Right forelimb (tissue), 1 donor: Measurements from ENCODE around the gene ZNF791.
A peak's percentile ranks its signal among the peaks of the same experiment; 100 is the strongest.
"Not testable (repeated sequence)": the region's sequence is repeated elsewhere in the genome, so short reads cannot be mapped to it uniquely, and the experiment has no call there.

Experiments
- DNase-seq: peaks from one replicate; pipeline ENCODE4 v3.0.0-alpha.2; 2018

ZNF791 gene

DNA sequence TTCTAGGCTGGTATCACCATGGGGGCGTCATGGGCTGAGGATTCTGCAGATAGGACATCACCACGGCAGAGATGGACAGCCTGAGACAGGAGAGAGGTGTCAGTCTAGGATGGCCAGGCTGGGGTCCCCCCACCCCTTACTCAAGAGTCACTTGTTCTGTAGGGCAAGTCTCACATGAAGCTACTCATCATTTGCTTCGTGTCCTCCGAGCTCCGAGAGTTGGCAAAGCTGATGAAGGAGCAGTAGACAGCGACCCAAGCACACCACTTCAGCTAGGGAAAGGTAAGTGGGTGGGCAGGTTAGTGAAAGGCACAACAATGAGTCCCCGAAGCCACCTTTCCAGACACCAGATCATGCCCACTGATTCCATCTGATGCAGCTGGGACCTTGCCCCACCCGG is 57.6 kb downstream of the ZNF791 start:
- no peak for DNase-seq

DNA sequence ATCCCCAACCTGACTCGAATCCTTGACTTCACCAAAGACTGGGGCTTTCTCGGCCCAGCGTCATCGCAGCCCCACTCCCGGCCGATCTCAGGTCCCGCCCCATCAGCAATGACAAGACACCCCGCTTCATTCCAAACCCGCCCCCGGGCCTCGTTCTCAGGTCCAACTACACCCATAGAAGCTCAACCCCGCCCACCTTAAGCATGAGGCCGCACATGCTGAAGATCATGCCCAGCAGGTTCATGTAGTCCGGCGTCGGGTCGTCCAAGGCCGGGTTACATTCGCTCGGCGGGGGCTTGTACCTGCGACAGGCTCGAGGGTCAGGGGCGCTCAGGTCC is 58.2 kb downstream of the ZNF791 start:
- peak; percentile 72 for DNase-seq

DNA sequence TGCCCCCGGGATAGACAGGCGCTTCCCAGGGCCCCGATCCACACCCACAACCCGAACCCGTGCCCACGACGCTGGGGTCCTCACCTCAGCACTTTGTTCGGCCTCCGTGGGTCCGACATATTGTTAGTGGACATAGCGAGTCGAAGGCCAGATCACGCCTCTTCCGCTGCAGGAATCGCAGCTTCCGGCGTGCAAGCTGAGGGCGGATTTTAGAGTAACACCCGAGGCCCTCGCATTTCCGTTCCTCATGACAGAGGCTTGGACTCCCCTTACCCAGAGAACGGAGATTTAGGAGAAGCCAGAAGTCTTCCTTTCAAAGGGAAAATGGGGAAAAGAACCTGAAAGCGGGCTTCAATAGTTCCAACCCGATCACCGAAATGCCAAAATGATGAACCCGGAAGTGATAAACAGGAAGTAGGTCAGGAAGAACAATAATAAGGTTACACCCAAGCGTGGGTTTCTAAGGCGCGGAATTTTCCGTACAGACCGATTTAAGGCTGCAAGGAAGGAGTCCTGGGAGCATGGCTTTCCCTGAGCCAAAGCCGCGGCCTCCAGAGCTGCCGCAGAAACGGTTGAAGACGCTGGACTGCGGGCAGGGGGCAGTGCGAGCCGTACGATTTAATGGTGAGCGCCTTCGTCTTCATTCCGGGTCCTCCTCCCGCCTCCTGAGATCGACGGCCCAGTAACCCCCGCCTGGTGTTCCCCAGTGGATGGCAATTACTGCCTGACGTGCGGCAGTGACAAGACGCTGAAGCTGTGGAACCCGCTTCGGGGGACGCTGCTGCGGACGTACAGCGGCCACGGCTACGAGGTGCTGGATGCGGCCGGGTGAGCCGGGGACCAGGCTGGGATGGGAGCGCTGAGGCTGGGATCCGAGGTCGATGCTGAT is 58.8 kb downstream of the ZNF791 start:
- peak; percentile 90 for DNase-seq

DNA sequence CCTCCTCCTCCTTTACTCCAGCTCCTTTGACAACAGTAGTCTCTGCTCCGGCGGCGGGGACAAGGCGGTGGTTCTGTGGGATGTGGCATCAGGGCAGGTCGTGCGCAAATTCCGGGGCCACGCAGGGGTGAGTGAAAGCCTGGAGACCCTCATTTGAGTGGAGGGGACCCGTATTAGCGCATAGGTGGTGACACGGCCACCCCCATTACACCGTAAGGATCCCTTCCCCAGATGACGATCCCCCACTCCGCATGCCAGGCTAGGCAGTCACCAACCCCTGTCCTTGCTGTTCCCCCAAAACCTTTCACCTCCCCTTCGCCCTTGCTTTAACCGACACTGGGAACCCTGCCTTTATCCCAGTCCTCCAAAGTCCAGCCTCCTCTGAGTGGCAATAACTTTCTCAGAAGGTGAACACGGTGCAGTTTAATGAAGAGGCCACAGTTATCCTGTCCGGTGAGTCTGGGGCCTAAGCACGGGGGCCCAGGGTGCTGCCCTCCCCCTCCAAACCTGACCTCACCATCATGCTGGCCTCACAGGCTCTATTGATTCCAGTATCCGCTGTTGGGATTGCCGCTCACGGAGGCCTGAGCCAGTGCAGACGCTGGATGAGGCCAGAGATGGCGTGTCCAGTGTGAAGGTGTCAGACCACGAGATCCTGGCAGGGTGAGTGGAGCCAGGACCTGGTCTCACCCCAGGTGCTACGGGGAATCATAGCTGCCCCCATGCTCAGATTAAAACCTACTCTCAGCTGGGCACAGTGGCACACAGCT is 59.6 kb downstream of the ZNF791 start:
- no peak for DNase-seq

DNA sequence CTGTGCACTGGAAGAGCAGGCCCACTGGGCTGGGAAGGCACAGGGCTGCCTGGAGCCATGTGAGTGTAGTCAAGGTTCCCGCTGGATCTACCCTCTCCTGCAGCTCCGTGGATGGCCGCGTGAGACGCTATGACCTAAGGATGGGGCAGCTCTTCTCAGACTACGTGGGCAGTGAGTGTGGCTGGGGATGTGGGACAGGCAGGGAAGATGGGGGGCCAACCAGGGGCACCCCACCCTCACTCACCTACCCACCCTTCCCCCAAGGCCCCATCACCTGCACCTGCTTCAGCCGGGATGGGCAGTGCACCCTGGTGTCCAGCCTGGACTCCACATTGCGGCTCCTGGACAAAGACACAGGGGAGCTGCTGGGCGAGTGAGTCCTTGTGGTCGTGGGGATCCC is 62.0 kb downstream of the ZNF791 start:
- no peak for DNase-seq

DNA sequence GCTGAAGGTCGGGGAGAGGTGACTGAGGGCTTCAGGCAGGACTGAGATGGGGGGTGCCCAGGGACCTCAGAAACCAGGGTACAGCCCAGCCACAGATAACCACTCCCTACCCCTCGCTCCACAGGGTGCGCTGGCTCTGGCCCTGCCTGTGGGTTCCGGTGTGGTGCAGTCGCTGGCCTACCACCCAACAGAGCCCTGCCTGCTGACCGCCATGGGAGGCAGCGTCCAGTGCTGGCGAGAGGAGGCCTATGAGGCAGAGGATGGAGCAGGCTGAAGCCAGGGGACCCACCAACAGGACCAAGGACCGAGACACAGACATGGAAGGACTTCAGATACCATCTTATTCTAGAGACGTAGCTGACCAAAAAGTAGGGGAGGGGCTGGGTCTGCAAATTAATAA is 64.7 kb downstream of the ZNF791 start:
- DNase-seq: no peak

DNA sequence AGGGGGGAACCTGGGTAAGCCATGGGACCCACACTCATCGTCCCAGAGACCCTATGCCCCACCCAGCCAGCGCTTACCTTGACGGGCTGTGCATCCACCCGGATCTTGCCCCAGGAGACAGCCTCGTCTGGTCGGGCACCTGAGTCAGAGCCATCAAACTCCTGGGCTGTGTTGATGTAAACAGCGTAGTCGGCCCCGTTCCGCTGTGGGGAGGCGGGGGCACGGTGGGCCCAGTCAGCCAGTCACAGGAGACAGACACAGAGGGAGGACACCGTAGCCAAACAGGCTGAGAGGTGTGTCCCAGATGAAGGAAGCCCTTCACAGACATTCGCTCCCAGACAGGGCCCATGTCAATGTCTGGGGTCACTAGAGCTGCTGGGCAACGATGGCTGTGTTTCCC is 65.2 kb downstream of the ZNF791 start:
- no peak for DNase-seq

DNA sequence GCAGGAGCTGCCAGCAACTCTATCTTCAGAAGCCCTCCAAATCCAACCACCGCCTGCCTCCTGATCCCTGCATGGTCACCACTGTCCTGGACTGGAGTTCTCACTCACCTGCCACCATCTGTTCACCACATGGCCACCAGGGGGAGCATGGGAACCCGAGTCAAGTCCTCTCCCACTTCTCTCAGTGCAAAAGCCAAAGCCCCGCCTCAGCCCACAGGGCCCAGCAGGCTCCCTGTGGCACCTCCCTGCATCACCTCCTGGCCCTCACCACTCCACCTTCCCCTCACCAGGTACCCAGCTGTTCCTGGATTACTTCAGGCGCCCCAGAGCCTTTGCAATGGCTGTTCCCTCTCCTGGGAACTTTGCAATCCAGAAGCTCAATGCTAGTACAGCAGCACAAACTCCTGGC is 65.7 kb downstream of the ZNF791 start:
- peak; percentile 88 for DNase-seq

DNA sequence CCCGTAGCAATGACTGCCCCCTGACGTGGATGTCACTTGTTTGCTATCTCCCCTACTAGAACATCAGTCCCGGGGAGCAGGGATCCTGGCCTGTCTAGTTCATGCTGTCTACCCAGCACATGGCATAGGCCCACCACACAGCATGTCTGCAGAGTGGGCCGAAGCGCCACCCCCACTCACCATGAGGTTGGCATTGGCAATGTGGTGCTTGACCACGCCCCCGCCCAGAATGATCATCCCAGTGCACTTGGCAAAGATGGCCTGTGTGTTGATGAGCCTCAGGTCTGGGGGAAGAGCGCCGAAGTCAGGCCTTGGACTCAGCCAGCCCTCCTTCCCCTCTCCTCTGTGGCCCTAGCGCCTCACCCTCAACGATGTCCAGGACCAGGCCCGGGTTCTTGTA is 66.2 kb downstream of the ZNF791 start:
- no peak for DNase-seq

DNA sequence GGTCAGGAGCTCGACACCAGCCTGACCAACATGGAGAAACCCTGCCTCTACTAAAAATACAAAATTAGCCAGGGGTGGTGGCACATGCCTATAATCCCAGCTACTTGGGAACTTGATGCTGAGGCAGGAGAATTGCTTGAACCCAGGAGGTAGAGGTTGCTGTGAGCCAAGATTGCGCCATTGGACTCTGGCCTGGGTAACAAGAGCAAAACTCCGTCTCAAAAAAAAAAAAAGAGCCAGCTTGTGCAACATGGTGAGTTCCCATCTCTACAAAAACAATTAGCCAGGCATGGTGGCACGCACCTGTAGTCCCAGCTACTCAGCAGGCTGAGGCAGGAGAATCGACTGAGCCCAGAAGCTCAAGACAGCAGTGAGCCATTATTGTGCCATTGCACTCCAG is 67.3 kb downstream of the ZNF791 start:
- DNase-seq: not testable (repeated sequence)

DNA sequence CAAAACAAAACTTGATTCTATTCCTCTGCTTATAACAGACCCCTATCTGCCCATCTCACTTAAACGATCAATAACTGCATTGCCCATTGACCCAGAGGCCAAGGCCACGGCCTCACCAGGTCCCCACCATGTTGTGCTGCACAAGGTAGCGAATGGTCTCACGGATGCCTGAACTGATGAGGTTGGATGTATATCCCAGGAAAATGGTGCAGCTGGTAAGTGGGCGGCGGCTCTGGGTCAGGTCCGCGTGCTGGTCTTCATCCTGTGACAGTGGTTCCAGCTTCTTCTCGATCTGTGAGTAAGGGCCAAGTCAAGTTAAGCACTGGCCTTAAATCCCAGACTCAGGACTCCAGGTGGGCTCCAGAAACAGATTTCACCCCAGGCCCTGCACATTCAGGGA is 69.3 kb downstream of the ZNF791 start:
- no peak for DNase-seq

DNA sequence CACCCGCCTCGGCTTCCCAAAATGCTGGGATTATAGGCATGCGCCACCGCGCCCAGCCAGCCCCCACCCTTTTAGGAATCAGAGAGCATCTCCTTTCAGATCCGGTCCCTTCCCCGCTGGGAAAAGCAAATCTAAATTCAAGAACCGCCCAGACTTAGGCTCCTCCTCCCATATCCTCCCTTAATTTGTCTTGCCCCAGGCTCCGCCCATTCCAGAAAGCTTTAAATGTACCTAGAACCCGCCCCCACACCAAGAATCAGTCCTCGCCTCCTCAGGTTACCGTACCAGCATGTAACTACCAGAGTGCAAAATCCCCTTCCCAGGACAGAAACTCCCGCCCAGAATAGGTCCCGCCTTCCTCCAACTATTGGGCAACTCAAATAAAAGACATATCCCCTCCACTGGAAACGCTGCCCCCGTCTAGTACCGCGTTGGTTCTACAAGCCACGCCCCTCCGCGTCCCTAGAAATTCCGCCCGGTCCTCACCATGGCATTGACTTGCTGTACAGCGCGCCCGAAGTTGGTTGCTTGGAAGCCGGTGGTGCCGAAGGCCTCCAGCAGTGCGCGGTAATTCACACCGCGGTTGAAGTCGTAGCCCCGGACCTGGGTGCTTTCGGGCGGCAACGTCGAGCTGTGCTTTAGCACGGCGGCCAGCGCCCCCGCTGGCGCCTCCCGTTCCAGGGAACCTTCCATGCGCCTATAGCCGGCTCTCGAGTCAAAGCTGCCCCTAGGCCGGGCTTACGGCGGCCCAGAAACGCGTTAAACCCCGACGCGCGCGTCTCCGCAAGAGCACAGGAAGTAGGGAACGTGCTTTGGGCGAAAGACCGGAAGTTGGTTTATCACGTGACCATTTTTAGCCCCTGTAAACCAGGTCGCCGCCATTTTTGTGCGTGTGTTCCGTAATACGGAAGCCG is 70.6 kb downstream of the ZNF791 start, which contains the start of gene DHPS:
TSS of gene DHPS (minus strand) at position 807 of the 914 bp plus-strand sequence. CDS start at position 693, 114 bp downstream.
- peak; percentile 91 for DNase-seq
